HG02840 (cell line): ENCODE results near the gene FGF4.

Experiments
- ATAC-seq: cut with Tn5 transposase; IDR thresholded peaks from one replicate; pipeline ENCODE4 v1.9.1; 2021; ENCODE audit warnings: mild to moderate bottlenecking, moderate library complexity, moderate number of reproducible peaks; ENCODE audit not compliant: unreplicated experiment, low FRiP score

FGF4 gene

DNA sequence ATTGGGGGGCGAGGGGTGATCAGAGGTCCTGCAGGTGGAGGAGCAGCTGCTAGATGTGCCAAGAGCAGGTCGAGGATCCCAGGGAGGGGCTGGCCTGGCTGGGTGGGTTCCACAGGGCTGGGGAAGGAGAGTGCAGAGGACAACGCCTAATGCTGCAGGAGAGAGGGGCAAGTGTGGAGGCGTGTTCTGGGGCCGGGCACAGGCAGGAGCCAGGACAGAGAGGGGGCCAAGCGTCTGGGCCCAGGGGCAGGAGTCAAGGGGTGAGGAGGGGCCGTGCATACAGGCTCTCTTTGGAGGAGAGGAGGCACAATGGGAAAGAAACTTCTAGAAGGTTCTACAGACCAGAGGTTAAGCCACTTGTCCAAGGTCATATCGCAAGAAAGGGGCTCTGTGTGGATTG, 44.6 kb downstream of the FGF4 start:
- ATAC-seq = no peak

DNA sequence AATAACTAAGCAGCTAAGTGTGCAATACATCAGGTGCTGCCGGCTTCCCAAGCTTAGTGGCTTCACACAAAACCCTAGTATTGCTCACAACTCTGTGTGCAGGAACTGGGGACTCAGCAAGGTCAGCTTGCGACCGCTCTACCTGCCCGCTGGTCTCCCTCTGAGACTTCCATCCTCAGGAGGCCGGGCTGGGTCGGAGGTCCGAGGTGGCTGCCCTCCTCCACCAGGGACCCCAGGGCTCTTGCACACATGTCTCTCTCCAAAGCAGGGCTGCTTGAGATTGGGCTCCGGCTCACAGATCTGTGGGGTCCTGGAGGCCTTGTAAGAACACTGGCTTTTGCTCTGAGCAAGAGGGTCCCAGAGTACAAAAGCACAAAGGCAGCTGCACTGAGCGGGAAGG, 45.9 kb downstream of the FGF4 start:
- no peak for ATAC-seq

GRCh38 chr11:69727266-69727665, 47.9 kb downstream of the FGF4 start:
- ATAC-seq = no peak

DNA sequence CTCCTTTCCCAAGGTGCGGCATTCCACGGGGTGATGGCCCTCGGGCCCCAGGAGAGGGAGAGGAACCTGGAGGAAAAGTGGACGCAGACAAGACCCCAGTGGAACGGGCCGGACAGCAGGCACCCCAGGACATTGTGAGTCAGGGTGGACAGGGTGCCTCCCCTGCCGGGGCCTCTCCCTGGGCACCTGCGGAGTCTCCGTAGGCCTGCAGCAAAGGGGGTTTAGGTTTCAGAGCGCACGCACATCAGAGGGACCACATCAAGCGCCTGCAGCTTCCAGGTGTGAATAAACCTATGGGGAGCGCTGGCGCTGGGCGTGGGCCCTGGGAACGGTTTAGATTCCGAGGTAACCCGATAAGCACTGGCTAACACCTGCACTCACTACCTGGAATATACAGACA, 48.7 kb downstream of the FGF4 start:
- no peak for ATAC-seq

DNA sequence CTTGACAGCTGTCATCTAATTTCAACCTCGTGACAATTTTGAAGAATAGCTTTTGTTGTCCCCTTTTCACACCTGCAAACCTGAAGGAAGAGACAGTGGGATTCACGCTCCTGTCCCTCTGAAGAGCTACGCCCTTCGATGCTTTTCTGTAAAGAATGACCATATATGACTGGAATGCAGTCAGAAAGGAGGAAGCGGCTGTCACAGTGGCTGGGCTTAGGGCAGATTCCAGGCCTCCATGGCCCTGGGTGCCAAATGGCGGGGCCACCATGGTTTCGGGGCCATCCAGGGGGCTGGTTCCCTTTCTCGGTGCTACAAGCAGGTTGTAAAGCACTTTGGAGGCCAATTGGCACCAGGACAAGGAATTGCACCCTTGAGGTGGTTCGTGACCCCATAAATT, 49.1 kb downstream of the FGF4 start:
- ATAC-seq = no peak

- no peak for ATAC-seq
These were observed 53.4 kb downstream of the FGF4 start for GRCh38 chr11:69721745-69722144.

DNA sequence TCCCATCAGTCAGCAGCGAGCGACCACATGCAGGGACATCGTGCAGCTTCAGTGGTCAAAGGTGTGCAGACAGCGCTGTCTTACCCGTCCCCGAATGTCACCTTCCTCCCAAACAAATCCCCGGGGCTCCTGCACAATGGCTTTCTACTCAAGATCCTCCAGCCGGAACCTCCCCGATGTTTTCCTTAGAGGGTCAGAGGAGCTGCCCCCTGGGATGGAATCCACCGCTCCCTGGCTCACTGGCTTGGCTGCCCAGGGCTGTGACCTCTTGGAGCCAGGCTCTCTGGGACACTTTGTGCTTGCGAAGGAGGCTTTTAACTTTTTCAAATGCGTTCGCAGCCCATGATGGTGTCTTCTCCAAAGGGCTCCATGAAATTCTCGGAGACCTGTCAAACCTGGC, 54.0 kb downstream of the FGF4 start:
- no peak for ATAC-seq
